GM03348 (cell line): Measurements from ENCODE around the gene TMTC3.
A peak's percentile ranks its signal among the peaks of the same experiment; 100 is the strongest.

Experiments used
- DNase-seq: peaks from one replicate; pipeline ENCODE4 v3.0.0; 2012; ENCODE audit warnings: low spot score

The TMTC3 gene

DNA sequence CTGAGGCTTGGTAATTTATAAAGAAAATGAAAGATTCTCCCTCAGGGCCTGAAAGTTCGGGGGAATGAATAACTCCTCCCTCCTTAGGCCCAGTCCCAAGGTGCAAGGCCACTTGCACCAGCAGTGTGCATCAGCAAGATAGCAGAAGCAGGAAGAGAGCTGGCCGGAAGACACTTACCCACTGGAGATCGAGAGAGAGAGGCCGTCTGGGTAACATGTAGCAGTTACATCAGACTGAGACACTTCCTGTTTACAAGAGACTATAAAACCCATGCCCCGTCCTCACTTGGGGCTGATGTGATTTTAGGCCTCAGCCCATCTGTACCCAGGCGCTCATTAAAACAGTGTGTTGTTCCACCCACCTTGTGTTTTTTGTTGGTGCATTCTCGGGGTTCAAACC lies 85.2 kb downstream of the TMTC3 start:
- DNase-seq = no peak

GRCh38 chr12:88227871-88228270 lies 85.8 kb downstream of the TMTC3 start:
- DNase-seq = no peak

GRCh38 chr12:88228720-88229119 lies 86.6 kb downstream of the TMTC3 start:
- DNase-seq = no peak

- no peak for DNase-seq
These were observed 88.2 kb downstream of the TMTC3 start for GRCh38 chr12:88230271-88230670.

DNA sequence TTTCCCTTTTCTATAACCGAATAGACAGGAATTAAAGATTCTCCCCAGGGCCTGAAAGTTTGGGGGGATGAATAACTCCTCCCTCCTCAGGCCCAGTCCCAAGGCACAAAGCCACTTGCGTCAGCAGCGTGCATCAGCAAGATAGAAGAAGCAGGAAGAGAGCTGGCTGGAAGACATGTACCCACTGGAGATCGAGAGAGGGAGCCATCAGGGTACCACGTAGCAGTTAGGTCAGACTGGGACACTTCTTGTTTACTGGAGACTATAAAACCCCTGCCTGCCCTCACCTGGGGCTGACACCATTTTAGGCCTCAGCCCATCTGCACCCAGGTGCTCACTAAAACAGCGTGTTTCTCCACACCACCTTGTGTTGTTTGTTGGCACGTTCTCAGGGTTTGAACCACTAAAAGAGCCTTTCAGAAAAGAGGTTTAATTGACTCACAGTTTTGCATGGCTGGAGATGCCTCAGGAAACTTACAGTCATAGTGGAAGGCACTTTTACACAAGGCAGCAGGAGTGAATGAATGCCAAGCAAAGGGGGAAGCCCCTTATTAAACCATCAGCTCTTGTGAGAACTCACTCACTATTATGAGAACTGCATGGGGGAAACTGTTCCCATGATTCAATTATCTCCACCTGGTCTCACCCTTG lies 93.2 kb downstream of the TMTC3 start:
- no peak for DNase-seq

GRCh38 chr12:88237954-88238353 lies 95.8 kb downstream of the TMTC3 start:
- no peak for DNase-seq

- no peak for DNase-seq
These were observed 96.3 kb downstream of the TMTC3 start for GRCh38 chr12:88238406-88238805.

DNA sequence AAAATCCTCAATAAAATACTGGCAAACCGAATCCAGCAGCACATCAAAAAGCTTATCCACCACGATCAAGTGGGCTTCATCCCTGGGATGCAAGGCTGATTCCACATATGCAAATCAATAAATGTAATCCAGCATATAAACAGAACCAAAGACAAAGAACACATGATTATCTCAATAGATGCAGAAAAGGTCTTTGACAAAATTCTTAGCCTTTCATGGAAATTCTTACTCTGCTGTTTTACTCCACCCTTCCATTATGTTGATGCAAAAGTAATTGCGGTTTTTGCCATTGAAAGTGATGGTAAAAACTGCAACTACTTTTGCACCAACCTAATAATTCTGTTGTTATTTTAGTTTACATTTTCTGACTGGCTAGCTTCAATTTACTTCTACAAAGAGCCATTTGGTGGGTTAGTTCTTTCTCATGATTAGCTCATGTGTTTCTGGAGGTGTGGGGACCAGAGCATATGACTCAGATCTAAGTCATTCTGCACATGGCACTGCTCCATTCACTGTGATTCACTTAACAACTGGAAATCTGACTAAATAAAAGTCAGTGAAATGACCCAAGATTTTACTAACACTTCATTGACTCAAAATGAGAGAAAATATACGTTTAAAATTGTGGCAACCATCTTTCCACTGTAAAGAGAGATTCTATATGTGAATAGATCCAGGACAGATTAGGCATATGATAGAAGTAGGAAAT lies 99.9 kb downstream of the TMTC3 start:
- DNase-seq = peak; percentile 75

DNA sequence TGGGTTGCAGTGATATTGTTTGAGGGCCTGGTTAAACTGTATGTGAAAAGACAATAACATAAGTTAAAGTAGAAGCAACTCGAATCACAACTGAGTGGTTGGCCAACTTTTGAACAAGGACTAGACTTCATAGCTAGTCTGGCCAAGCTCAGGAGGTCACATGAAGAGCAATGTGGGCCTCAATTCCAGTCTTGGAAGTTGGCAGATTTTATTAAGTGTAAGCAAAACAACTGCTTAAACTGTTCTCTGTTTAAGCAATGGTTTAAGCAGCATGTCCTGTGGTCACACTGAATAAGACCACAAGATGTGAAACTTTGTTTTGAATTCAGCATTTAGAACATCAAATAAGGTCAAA lies 100.4 kb downstream of the TMTC3 start:
- DNase-seq = peak; percentile 21

GRCh38 chr12:88242939-88243338 lies 100.8 kb downstream of the TMTC3 start:
- DNase-seq = no peak

DNA sequence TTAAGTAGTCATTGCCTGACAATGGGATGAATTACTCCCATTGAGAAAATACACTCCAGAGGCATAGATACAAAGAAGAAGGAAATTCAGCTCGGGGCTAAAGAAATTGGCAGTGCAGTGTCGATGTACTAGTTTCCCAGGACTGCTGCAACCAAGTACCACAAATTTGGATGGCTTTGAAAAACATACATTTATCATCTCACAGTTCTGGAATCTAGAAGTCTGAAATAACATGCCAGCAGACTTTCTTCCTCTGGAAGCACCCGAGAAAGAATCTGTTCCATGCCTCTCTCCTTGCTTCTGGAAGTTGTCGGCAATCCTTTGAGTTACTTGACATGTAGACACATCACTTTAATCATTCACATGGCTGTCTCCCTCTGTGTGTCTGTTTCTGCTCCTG lies 101.9 kb downstream of the TMTC3 start:
- no peak for DNase-seq

DNA sequence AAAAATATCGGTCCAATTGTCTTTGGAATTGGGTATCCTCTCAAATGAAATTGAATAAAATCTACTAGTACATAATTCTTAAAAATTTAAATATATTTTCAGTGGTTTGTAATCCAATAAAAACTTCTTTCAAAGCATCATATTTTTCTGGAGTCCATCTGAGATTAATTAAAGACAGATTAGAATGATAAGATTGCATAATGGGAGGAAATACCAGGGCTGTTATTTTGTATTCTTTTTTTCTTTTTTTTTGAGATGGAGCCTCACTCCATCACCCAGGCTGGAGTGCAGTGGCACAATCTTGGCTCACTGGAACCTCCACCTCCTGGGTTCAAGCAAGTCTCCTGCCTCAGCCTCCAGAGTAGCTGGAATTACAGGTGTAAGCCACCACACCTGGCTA lies 103.8 kb downstream of the TMTC3 start:
- DNase-seq = peak; percentile 31

DNA sequence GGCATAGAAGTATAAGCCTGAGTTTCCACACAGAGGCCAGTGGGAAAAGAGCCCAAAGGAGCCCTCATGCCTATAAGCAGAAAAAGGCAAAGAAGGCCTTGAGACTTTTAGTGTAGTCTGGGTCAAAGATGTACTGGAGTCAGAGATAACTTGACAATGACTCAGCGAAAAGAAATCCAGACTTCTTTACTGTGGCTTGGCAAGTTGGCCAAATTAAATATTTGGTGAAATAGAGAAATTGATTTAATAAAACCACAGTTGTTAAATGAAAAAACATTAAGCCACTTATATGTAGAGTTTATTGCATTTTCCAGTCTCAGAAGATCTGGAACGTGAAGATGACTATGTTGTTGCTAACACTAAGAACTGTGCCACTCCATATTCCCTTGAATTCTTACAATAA lies 105.1 kb downstream of the TMTC3 start:
- DNase-seq = peak; percentile 54

DNA sequence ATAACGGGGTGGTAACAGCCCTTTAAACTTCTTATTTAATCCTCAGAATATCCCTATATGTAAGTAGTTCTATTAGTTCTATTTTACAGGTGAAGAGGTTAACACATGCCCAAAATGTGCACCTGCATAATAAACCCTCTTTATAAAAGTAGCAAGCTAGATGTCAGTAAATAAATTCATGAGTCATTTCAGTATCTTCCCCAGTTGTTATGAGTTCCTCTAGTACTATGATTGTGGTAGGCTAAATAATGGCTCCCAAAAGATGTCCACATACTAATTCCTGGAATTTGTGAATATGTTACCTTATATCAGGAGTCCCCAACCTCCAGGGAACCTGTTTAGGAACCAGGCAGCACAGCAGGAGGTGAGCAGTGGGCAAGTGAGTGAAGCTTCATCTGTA lies 106.5 kb downstream of the TMTC3 start:
- DNase-seq = no peak
